ENCODE data around the gene PRRT3.
A peak's percentile ranks its signal among the peaks of the same experiment; 100 is the strongest.
"Not testable (repeated sequence)": the region's sequence is repeated elsewhere in the genome, so short reads cannot be mapped to it uniquely, and the experiment has no call there.

PRRT3 gene

DNA sequence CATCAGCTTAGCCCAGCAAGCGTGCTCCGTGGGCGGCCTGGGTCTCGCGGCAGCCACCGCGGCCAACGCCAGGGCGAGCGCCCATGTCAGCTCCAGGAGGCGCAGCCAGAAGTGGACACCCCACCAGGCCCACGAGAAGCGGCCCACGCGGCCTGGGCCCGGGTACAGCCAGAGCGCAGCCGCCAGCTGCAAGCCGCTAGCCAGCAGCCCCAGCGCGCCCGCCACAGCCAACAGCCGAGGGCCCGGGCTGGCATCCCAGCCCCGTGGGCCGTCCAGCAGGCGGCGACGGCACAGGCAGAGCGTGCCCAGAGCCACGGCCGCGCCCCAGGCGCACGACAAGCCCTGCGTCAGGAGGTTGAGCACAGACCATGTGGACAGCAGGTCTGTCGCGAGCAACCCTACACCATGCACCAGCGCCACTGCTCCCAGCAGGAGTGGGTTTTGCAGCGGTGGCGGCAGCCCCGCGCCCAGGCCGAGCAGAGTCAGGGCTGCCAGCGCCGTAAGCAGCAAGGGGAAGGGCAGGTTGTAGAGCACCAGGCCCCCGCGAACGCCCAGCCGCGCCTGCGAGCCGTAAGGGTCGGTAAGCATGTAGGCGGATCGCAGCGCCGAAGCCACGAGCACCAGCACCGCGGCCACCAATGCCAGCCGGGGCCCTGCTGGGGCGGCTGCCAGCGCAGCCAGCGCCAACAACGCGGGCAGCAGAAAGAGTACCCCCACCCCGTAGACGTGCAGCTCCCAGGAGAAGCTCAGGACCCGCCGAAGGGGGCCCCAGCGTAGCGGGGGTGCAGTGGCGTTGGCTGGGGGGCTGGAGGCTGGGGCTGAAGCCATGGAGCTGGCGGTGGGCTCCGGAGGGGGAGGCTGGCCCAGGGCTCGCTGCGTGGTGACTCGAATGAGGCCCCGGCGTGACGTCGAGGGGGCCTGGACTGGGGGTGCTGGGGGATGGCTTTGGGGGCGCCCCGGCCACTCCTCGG, 4.9 kb downstream of the PRRT3 start:
- DNase-seq (ENCODE audit: low read depth, low spot score): no peak

DNA sequence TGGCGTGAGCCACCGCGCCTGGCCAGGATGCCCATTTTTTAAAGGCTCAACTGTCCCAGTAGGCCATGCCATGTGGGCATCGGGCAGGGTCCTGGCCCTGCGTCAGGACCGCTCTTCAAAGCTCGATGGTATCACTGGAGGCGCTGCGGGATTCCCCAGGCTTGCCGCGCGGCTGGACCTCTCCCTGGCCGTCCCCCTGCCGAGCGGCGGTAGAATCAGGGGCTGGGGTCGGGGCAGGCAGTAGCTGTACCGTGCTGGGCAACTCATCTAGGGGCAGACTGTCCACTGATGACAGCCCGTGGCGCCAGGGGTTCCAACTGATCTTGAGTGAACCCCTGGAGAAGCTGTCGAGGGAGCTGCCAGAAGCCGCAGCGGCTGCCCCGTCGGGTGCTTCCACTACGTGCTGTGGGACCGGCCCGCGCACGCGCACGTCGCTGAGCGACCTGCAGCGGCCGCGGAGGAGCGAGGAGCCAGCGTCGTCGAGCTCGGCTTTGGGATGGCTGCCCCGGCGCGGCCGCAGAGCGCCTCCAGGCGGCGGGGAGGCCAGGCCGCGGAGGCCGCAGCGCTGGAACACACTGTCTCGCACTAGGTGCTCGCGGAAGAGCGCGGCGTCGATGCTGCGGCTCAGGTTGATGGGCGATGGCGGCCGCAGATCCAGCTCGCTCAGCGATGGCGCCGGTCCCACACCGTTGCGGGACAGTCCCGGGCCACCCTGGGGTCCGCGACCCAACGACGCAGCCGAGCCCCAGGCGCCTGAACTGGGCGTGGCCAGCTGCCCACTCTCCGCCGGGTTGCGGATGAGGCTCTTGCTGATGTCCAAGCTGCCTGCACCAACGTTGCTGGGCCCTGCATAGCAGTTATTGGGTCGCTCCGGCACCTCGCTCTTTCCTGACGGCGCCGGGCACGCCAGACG, 5.8 kb downstream of the PRRT3 start:
- DNase-seq (ENCODE audit: low read depth, low spot score): peak; percentile 48

DNA sequence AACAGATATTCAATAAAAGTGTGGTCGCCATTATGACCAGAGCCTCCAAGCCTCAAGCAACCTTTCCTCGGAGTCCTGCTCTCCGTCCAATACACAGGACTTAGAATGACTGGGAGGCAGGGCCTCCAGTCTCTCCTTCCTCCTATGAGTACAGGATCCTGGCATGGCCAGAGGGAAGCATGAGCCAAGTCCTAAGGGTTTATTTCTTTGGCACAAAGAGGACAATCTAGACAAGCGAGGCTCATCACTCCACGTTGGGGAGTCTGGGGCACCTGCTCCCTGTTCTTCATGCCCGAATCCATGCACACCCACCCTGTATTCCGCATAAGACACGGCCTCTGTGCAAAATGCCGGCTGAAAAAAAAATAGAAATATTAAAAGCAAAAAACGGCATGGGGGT, 6.8 kb downstream of the PRRT3 start:
- DNase-seq (ENCODE audit: low read depth, low spot score): no peak

DNA sequence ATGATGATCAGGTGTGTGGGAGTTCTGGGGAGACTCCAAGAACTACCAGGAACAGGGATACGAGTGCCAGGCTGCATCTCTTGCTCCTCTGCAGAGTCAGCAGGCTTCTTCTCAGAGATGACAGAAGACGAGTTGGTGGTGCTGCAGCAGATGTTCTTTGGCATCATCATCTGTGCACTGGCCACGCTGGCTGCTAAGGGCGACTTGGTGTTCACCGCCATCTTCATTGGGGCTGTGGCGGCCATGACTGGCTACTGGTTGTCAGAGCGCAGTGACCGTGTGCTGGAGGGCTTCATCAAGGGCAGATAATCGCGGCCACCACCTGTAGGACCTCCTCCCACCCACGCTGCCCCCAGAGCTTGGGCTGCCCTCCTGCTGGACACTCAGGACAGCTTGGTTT, 7.9 kb downstream of the PRRT3 start:
- DNase-seq (ENCODE audit: low read depth, low spot score): no peak

DNA sequence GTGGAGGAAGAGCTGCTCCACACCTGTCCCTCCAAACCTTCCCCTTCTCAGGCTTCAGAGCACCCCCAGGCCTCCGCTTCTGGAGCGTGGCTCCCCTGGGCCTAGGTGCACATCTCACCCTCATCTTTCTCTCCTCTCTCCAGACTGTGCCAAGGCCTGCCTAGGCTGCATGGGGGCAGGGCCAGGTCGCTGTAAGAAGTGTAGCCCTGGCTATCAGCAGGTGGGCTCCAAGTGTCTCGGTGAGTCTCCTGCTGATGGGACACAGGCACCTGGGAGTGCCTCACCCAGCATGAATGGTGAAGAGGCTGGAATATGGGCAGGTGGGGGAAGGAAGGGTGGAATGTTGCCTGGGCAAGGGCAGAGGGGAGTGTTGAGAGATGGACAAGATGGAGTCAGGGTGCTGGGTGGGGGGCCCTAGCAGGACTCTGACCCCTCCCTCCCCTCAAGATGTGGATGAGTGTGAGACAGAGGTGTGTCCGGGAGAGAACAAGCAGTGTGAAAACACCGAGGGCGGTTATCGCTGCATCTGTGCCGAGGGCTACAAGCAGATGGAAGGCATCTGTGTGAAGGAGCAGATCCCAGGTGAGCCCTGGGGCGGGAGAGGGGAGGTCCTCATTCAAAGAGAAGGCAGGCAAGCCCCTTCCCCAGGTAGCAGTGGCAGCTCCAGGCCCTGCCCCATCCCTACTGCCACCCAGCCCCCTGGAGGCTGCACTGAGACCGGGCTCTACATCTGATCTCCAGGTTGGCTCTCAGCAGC, 9.1 kb downstream of the PRRT3 start:
- no peak for DNase-seq (ENCODE audit: low read depth, low spot score)

DNA sequence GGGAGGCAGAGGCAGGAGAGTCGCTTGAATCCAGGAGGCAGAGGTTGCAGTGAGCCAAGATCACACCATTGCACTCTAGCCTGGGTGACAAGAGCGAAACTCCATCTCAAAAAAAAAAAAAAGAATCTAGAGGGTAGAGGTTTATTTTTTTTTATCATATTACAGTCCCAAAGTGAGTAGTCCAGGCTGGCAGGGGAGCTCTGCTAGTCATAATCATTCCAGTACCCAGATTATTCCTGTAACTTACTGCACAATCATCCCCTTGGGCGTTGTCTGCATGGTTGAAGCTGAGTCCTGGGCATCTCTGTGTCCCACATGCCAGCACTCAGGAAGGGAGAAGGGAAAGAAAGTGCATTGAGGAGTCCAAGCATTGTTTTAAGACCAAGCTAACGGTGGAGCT, 10.0 kb downstream of the PRRT3 start:
- no peak for DNase-seq (ENCODE audit: low read depth, low spot score)

DNA sequence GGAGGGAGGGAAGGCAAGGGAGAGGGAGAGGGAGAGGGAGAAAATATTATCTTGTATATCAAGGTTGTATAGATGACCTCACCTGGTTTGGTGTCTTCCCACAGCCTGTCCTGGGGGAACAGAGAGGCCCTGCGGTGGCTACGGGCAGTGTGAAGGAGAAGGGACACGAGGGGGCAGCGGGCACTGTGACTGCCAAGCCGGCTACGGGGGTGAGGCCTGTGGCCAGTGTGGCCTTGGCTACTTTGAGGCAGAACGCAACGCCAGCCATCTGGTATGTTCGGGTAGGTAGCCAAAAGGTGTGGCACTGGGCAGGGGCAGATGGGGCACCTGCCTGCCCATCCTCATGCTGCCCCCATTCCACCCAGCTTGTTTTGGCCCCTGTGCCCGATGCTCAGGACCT, 11.5 kb downstream of the PRRT3 start:
- DNase-seq (ENCODE audit: low read depth, low spot score): no peak

DNA sequence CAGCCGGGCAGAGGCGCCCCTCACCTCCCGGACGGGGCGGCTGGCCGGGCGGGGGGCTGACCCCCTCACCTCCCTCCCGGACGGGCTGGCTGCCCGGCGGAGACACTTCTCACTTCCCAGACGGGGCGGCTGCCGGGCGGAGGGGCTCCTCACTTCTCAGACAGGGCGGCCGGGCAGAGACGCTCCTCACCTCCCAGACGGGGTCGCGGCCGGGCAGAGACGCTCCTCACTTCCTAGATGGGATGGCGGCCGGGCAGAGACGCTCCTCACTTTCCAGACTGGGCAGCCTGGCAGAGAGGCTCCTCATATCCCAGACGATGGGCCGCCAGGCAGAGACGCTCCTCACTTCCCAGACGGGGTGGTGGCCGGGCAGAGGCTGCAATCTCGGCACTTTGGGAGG, 12.3 kb downstream of the PRRT3 start:
- DNase-seq (ENCODE audit: low read depth, low spot score): not testable (repeated sequence)

DNA sequence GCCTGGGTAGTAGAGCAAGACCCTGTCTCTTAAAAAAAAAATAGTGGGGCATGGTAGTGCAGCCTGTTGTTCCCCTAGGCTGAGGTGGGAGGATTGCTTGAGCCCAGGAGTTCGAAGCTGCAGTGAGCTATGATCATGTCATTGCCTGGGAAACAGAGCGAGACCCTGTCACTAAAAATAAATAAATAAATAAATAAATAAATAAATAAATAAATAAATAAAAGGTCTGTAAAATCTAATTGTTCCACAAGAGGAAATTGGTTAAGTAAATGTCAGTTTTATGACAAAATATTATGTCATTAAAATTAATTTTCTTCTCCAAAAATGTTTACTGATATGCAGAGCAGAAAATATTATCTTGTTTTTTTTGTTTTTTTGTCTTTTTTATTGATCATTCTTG, 13.2 kb downstream of the PRRT3 start:
- no peak for DNase-seq (ENCODE audit: low read depth, low spot score)

DNA sequence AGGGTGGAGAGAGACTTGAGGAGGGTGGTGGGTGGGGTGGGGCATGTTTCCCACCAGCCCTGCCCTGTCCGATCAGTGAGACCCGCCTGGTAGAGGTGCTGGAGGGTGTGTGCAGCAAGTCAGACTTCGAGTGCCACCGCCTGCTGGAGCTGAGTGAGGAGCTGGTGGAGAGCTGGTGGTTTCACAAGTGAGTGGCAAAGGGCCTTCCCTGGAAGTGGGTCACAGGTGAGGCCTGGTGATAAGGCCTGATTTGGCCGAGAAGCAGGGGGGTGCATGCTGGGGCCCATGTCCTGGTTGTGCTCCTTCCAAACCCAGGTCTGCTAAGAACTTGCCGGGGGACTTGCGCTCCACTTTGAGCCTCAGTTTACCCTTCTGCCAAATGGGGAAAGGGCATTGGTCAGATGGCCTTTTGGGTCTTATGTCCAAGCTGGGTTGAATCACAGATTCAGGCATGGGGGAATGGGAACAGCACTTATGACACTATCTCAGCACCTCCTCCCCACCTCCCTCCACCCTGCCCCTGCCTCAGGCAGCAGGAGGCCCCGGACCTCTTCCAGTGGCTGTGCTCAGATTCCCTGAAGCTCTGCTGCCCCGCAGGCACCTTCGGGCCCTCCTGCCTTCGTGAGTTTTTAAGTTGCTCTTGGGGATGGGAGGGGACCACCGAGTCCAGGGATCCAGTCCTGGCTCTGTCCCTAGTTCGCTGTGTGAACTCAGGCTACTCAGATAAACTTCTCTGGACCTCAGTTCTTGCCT, 14.5 kb downstream of the PRRT3 start:
- no peak for DNase-seq (ENCODE audit: low read depth, low spot score)

DNA sequence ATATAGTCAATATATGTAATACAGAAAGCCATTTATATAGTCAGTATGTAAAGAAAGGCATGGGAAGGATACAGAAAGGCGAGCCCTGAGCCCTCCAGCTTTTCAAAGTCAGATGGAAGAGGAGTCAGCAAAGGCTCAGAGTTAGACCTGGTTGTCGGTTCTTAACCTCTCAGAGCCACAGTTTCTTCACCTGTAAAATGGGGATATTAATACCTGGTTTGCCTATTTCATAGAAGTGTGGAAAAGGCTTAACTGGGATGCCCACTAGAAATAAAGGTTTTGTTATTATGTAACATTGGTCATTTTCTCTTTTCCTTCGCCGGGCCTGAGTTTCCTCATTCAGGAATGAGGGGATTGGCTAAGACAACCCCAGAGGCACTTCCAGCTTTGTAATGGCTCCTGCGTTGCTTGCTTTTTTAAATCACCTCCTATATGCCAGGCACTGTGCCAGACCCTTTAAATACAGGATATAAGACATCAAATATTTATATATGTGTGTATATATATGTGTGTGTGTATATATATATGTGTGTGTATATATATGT, 16.2 kb downstream of the PRRT3 start:
- DNase-seq (ENCODE audit: low read depth, low spot score): no peak

DNA sequence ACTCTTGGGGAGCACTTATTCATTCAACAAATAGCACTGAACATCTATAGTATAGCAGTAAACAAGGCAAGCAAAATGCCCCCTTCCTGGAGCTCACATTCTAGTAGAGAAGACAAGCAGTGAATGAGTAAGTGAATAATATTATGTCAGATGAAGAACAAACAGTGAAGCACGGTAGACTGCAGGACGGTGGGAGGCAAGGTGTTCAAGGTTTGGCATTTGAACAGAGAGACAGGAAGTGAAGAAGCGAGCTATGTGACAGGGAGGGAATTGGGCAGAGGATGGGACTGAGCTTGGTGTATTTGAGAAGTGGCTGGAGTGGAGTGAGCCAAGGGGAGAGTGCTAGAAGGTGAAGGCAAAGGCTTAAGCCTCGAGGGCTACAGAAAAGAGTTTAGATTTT, 17.2 kb downstream of the PRRT3 start:
- no peak for DNase-seq (ENCODE audit: low read depth, low spot score)

DNA sequence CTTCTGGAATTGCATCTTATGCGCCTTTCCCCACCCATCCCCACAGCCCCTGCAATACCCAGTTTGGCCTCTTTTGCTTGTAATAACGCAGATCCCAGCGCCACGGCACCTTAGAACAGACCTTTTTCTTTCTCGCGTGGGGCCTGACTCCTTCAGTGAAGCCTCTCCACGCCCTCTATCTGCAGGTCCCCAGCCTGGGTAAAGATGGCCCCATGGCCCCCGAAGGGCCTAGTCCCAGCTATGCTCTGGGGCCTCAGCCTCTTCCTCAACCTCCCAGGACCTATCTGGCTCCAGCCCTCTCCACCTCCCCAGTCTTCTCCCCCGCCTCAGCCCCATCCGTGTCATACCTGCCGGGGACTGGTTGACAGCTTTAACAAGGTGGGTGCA, 18.0 kb downstream of the PRRT3 start:
- DNase-seq (ENCODE audit: low read depth, low spot score): no peak

DNA sequence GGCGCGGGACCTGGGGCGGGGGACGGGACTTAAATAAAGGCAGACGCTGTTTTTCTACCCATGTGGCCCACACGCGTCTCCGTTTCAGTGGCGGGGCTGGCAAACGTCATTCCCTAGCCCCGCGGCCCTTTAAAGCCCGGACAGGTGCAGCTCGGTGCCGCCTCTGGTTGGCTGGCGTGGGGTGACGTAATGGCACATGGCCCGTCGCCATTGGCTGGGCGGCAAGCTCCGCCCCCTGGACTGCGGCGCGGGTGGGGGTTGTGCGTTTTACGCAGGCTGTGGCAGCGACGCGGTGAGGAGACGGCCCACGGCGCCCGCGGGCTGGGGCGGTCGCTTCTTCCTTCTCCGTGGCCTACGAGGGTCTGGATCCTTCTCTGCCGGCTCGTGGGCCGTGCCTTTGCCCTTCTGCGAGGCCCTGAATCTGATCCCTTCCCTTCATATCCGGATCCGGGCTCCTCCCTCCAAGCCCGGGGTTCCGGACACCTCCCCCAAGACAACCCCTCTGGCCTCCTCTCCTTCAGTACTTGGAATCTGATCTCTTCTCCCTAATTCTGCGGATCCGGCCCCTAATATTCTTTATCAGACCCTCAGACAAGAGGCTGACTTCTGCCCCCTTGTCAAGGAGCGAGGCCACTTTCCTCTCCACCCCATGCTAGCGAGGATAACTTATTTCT, 18.5 kb downstream of the PRRT3 start, which contains the start of gene CRELD1:
Gene CRELD1 (plus strand): TSS at position 274 of the 674 bp plus-strand sequence. CDS start 605 bp downstream, outside the sequence.
- peak; percentile 91 for DNase-seq (ENCODE audit: low read depth, low spot score)

DNA sequence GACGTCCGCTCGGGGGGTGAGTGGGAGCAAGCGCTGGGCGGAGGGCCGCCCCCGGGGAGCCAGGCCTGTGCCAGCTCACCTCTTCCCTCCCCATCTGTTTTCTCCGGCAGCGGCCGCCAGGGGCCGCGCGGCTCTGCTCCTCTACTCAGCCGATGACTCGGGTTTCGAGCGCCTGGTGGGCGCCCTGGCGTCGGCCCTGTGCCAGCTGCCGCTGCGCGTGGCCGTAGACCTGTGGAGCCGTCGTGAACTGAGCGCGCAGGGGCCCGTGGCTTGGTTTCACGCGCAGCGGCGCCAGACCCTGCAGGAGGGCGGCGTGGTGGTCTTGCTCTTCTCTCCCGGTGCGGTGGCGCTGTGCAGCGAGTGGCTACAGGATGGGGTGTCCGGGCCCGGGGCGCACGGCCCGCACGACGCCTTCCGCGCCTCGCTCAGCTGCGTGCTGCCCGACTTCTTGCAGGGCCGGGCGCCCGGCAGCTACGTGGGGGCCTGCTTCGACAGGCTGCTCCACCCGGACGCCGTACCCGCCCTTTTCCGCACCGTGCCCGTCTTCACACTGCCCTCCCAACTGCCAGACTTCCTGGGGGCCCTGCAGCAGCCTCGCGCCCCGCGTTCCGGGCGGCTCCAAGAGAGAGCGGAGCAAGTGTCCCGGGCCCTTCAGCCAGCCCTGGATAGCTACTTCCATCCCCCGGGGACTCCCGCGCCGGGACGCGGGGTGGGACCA, 19.2 kb downstream of the PRRT3 start:
- peak; percentile 81 for DNase-seq (ENCODE audit: low read depth, low spot score)

DNA sequence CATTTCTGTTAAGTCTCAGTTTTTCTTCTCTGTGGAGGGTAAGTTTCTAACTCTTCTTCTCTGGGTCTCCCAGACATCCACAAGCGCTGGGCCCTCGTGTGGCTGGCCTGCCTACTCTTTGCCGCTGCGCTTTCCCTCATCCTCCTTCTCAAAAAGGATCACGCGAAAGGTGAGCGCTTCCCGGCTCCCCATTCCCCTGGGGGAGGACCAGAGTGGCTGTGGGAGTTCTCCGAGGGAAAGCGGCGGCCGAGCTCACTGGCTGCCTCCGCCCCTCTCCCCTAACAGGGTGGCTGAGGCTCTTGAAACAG, 19.7 kb downstream of the PRRT3 start:
- DNase-seq (ENCODE audit: low read depth, low spot score): no peak

DNA sequence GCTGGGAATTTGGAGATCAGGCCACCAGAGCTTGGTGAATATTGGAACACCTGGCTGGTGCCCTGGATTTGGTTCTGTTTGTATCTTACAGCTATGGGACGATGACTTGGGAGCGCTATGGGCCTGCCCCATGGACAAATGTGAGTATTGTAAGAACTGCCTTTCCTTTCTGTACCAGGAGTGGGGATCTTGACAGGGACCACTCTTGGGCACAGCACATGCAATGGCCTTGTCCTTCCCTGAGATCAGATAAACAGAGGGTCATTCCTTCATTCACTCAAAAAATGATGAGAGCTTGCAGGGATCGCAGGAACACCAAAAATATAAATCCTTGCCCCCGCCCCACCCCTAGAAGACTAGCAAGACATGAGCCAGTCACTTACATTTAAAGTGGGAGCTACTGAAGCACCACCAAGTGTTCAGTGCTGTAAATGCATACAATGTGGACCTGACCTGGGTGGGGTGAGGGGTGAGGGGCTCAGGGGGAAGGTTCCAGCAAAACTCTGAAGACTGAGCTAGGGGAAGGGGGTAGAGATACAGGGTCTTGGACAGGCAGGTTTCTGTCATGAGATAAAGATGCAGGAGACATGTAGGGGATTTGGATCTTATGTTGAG, 21.3 kb downstream of the PRRT3 start:
- no peak for DNase-seq (ENCODE audit: low read depth, low spot score)

DNA sequence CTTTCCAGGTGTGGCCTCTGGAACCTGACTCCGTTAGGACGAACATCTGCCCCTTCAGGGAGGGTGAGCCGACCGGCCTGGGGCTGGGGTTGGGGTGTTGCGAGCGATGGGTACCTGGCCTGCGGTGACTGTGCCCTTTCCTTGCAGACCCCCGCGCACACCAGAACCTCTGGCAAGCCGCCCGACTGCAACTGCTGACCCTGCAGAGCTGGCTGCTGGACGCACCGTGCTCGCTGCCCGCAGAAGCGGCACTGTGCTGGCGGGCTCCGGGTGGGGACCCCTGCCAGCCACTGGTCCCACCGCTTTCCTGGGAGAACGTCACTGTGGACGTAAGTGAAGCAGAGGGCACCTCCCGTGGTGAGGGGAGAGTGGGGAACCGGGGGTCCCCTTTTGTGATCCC, 24.1 kb downstream of the PRRT3 start:
- DNase-seq (ENCODE audit: low read depth, low spot score): no peak
